Stimulated activated CD8-positive, alpha-beta memory T cell treated with anti-CD3 and anti-CD28 coated beads, Interleukin-15, amount 100 ng/mL, for 4 hours (primary cell): ENCODE measurements around the gene PSMD8.
"Not testable (repeated sequence)": the region's sequence is repeated elsewhere in the genome, so short reads cannot be mapped to it uniquely, and the experiment has no call there.

Source experiments
- DNase-seq, 2 donors: peaks; one replicate each; pipeline ENCODE4 v3.0.0-alpha.2; 2020; ENCODE audit warnings: low read depth in 2 of 2

PSMD8 gene

GRCh38 chr19:38411041-38411712 lies 36.8 kb downstream of the PSMD8 start:
- DNase-seq: no peak

- DNase-seq: not testable (repeated sequence)
Measured at GRCh38 chr19:38411898-38412297, 37.5 kb downstream of the PSMD8 start.

- no peak for DNase-seq
Measured at GRCh38 chr19:38412491-38412890, 38.1 kb downstream of the PSMD8 start.

GRCh38 chr19:38412961-38413360 lies 38.6 kb downstream of the PSMD8 start:
- DNase-seq: no peak

- no peak for DNase-seq
Measured at GRCh38 chr19:38413416-38413815, 39.0 kb downstream of the PSMD8 start.

- no peak for DNase-seq
Measured at GRCh38 chr19:38417146-38417543, 42.8 kb downstream of the PSMD8 start.

GRCh38 chr19:38417544-38418506 lies 43.5 kb downstream of the PSMD8 start:
- peak in 1 of 2 donors; percentile 26 for DNase-seq

- DNase-seq: no peak
Measured at GRCh38 chr19:38420935-38421334, 46.6 kb downstream of the PSMD8 start.

GRCh38 chr19:38421856-38422255 lies 47.5 kb downstream of the PSMD8 start:
- no peak for DNase-seq

- DNase-seq: no peak
Measured at GRCh38 chr19:38422438-38422837, 48.1 kb downstream of the PSMD8 start.

GRCh38 chr19:38424272-38424671 lies 49.9 kb downstream of the PSMD8 start:
- DNase-seq: no peak

- no peak for DNase-seq
Measured at GRCh38 chr19:38425222-38425809, 50.9 kb downstream of the PSMD8 start.

GRCh38 chr19:38425810-38426466 lies 51.6 kb downstream of the PSMD8 start, which contains the start of gene RASGRP4:
TSS of gene RASGRP4 (minus strand) at chr19:38426219. CDS start at chr19:38426091, 128 bp downstream.
- no peak for DNase-seq

- DNase-seq: not testable (repeated sequence)
Measured at GRCh38 chr19:38427035-38427677, 52.8 kb downstream of the PSMD8 start.

- DNase-seq: no peak
Measured at GRCh38 chr19:38429055-38429810, 54.9 kb downstream of the PSMD8 start.

- no peak for DNase-seq
Measured at GRCh38 chr19:38429811-38430156, 55.4 kb downstream of the PSMD8 start.

GRCh38 chr19:38430931-38431330 lies 56.6 kb downstream of the PSMD8 start:
- DNase-seq: no peak

GRCh38 chr19:38433268-38433733 lies 58.9 kb downstream of the PSMD8 start, which contains the start of gene RYR1:
TSS of gene RYR1 (plus strand) at chr19:38433691. CDS start at chr19:38433830, 139 bp downstream.
- DNase-seq: peak in 1 of 2 donors; percentile 15
